NK-92 treated with Interleukin-12 subunit alpha and Interleukin-12 subunit beta, amount 100 ng/mL, for 24 hours (cell line): ENCODE measurements around the gene CCDC9B.

Experiments used
- DNase-seq: peaks from one replicate; lab custom pipeline; 2025; lab: John Stamatoyannopoulos, UW

Gene CCDC9B

GRCh38 chr15:40307421-40308211 lies 33.1 kb downstream of the CCDC9B start, which contains the start of gene PLCB2:
PLCB2 (minus strand) TSS chr15:40307935; CDS start chr15:40307672, 263 bp downstream.
- peak; percentile 82 for DNase-seq

GRCh38 chr15:40306908-40307307 lies 33.8 kb downstream of the CCDC9B start:
- no peak for DNase-seq

GRCh38 chr15:40306371-40306770 lies 34.4 kb downstream of the CCDC9B start:
- no peak for DNase-seq

GRCh38 chr15:40305281-40305680 lies 35.5 kb downstream of the CCDC9B start:
- DNase-seq, result no peak

GRCh38 chr15:40303576-40303975 lies 37.2 kb downstream of the CCDC9B start:
- no peak for DNase-seq

- no peak for DNase-seq
These were observed 37.8 kb downstream of the CCDC9B start for GRCh38 chr15:40302981-40303380.

- DNase-seq, result no peak
These were observed 38.4 kb downstream of the CCDC9B start for GRCh38 chr15:40302288-40302886.

- no peak for DNase-seq
These were observed 39.1 kb downstream of the CCDC9B start for GRCh38 chr15:40301467-40302179.

GRCh38 chr15:40300771-40301170 lies 40.0 kb downstream of the CCDC9B start:
- DNase-seq, result no peak

GRCh38 chr15:40300367-40300766 lies 40.4 kb downstream of the CCDC9B start:
- no peak for DNase-seq

- DNase-seq, result no peak
These were observed 42.4 kb downstream of the CCDC9B start for GRCh38 chr15:40298216-40298935.

GRCh38 chr15:40297356-40297755 lies 43.4 kb downstream of the CCDC9B start:
- DNase-seq, result no peak

GRCh38 chr15:40296561-40297230 lies 44.0 kb downstream of the CCDC9B start:
- no peak for DNase-seq

GRCh38 chr15:40295877-40296560 lies 44.7 kb downstream of the CCDC9B start:
- DNase-seq, result no peak

- DNase-seq, result no peak
These were observed 45.4 kb downstream of the CCDC9B start for GRCh38 chr15:40295297-40295696.

- DNase-seq, result no peak
These were observed 46.5 kb downstream of the CCDC9B start for GRCh38 chr15:40293905-40294895.

- DNase-seq, result no peak
These were observed 47.7 kb downstream of the CCDC9B start for GRCh38 chr15:40293006-40293405.

- no peak for DNase-seq
These were observed 48.5 kb downstream of the CCDC9B start for GRCh38 chr15:40292246-40292645.

- no peak for DNase-seq
These were observed 49.7 kb downstream of the CCDC9B start for GRCh38 chr15:40290918-40291574.
